HG02623 (cell line): ENCODE measurements around the gene BICC1.

Experiments
- ATAC-seq: cut with Tn5 transposase; IDR thresholded peaks from one replicate; pipeline ENCODE4 v1.9.1; 2021; ENCODE audit warnings: moderate library complexity; ENCODE audit not compliant: unreplicated experiment

Gene BICC1

GRCh38 chr10:58698777-58699356 lies 186.2 kb downstream of the BICC1 start:
- ATAC-seq, result no peak

- no peak for ATAC-seq
Observed at GRCh38 chr10:58700591-58700990, 187.9 kb downstream of the BICC1 start.

- ATAC-seq, result no peak
Observed at GRCh38 chr10:58701405-58702135, 188.9 kb downstream of the BICC1 start.

- ATAC-seq, result no peak
Observed at GRCh38 chr10:58704226-58704625, 191.6 kb downstream of the BICC1 start.

- no peak for ATAC-seq
Observed at GRCh38 chr10:58704671-58705141, 192.0 kb downstream of the BICC1 start.

GRCh38 chr10:58706836-58707235 lies 194.2 kb downstream of the BICC1 start:
- no peak for ATAC-seq

- no peak for ATAC-seq
Observed at GRCh38 chr10:58712141-58712540, 199.5 kb downstream of the BICC1 start.

GRCh38 chr10:58712982-58713381 lies 200.3 kb downstream of the BICC1 start:
- ATAC-seq, result no peak

GRCh38 chr10:58714409-58714808 lies 201.7 kb downstream of the BICC1 start:
- ATAC-seq, result no peak

GRCh38 chr10:58715061-58715460 lies 202.4 kb downstream of the BICC1 start:
- no peak for ATAC-seq

- ATAC-seq, result no peak
Observed at GRCh38 chr10:58718596-58718995, 205.9 kb downstream of the BICC1 start.

- no peak for ATAC-seq
Observed at GRCh38 chr10:58721601-58722281, 209.1 kb downstream of the BICC1 start.

- no peak for ATAC-seq
Observed at GRCh38 chr10:58723186-58723585, 210.5 kb downstream of the BICC1 start.

GRCh38 chr10:58723966-58724365 lies 211.3 kb downstream of the BICC1 start:
- no peak for ATAC-seq

- no peak for ATAC-seq
Observed at GRCh38 chr10:58724781-58725180, 212.1 kb downstream of the BICC1 start.

- no peak for ATAC-seq
Observed at GRCh38 chr10:58725901-58726300, 213.2 kb downstream of the BICC1 start.

- no peak for ATAC-seq
Observed at GRCh38 chr10:58727633-58728032, 215.0 kb downstream of the BICC1 start.

- no peak for ATAC-seq
Observed at GRCh38 chr10:58731276-58731675, 218.6 kb downstream of the BICC1 start.

- no peak for ATAC-seq
Observed at GRCh38 chr10:58733436-58733835, 220.8 kb downstream of the BICC1 start.

GRCh38 chr10:58734116-58734515 lies 221.4 kb downstream of the BICC1 start:
- no peak for ATAC-seq

- no peak for ATAC-seq
Observed at GRCh38 chr10:58734664-58735063, 222.0 kb downstream of the BICC1 start.

- no peak for ATAC-seq
Observed at GRCh38 chr10:58735087-58735486, 222.4 kb downstream of the BICC1 start.
